ENCODE results near the gene VTN. TPM values are rescaled to one million over a fixed set of nuclear protein-coding genes. Genes with fewer than 3 reads are reported as not detected.

The VTN gene
- total RNA-seq, 3 donors from 2014 or later: 0.32 to 12.1 (median 0.98) TPM

DNA sequence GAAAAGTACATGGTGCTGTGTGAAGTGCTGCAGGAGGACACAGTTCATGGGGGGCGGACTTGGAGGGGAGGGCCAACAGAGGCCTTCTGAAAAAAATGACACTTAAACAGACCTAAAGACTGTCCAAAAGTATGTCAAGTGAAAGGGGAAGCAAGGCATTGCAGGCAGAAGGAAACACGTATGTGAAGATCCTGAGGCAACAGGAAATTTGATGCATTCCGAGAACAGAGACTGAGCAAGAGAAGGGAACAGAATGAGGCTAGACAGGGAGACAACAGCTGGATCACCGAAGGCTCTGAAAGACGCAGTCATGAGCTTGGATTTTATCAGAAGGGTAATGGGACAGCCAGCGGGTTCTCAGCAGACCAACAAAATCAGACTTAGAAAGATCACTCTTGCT, 35.9 kb downstream of the VTN start:
- H3K4me1 ChIP-seq: peaks cover 3 to 17% of the 10 kb centered on the region in 2 donors
- intact Hi-C loops (cut with DNase I; ENCODE audit: low total_unique reads): no loop called here
- no peaks in the 10 kb centered on the region for H3K9me3 ChIP-seq
- no peak for TF ChIP-seq POLR2A (IDR thresholded peaks at IDR 0.05)
- no peak for TF ChIP-seq POLR2AphosphoS5 (IDR thresholded peaks at IDR 0.05)
- TF ChIP-seq, protein P1, sequence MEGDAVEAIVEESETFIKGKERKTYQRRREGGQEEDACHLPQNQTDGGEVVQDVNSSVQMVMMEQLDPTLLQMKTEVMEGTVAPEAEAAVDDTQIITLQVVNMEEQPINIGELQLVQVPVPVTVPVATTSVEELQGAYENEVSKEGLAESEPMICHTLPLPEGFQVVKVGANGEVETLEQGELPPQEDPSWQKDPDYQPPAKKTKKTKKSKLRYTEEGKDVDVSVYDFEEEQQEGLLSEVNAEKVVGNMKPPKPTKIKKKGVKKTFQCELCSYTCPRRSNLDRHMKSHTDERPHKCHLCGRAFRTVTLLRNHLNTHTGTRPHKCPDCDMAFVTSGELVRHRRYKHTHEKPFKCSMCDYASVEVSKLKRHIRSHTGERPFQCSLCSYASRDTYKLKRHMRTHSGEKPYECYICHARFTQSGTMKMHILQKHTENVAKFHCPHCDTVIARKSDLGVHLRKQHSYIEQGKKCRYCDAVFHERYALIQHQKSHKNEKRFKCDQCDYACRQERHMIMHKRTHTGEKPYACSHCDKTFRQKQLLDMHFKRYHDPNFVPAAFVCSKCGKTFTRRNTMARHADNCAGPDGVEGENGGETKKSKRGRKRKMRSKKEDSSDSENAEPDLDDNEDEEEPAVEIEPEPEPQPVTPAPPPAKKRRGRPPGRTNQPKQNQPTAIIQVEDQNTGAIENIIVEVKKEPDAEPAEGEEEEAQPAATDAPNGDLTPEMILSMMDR (IDR thresholded peaks at IDR 0.05): no peak
- DNase-seq (ENCODE audit: low spot score in 2 of 2): no peak
- H3K27me3 ChIP-seq: no peaks in the 10 kb centered on the region
- H3K27ac ChIP-seq: peak overlapping the region in 1 of 2 donors; percentile 99
- peaks cover 4% of the 10 kb centered on the region for H3K36me3 ChIP-seq
- H3K4me3 ChIP-seq: peak overlapping the region in 2 of 3 donors; percentile 84 to 93

DNA sequence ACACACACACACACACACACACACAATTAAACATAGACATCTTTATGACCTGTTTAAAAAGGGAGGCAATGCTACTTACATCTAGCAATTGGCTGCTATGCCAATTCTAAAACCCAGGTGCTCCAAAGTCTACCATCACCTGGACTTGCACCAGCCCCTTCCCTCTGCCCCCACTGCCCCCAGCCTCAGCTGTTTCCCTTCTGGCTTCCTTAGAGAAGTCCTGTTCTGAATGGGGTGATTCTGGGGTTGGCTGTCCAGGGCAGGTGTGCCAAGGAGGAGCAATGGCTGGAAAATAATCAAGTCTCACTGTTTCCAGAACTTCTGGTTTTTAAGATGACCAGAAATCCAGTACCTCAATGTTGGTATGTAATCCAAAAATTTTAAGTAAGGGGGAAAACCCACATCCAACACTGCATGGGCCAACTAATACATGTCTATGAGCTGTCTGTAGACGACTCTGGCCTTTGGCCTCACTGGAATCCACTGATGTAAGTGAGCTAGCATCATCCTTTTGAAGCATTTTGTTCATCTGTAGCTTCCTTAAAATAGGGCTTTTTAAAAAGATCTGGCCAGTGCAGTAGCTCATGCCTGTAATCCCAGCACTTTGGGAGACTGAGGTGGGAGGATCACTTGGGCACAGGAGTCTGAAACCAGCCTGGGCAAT, 36.9 kb downstream of the VTN start:
- intact Hi-C loops (cut with DNase I; ENCODE audit: low total_unique reads): no loop called here
- DNase-seq (ENCODE audit: low spot score in 2 of 2): no peak
- H3K4me1 ChIP-seq: peaks cover 3 to 16% of the 10 kb centered on the region in 2 donors
- no peaks in the 10 kb centered on the region for H3K27me3 ChIP-seq
- H3K36me3 ChIP-seq: peaks cover 5% of the 10 kb centered on the region
- no peaks in the 10 kb centered on the region for H3K9me3 ChIP-seq
- no peak overlapping the region for H3K4me3 ChIP-seq
- TF ChIP-seq, protein P1 (IDR thresholded peaks at IDR 0.05): no peak
- TF ChIP-seq POLR2A (IDR thresholded peaks at IDR 0.05) (no peak), POLR2AphosphoS5 (IDR thresholded peaks at IDR 0.05) (no peak)
- no peak overlapping the region for H3K27ac ChIP-seq

DNA sequence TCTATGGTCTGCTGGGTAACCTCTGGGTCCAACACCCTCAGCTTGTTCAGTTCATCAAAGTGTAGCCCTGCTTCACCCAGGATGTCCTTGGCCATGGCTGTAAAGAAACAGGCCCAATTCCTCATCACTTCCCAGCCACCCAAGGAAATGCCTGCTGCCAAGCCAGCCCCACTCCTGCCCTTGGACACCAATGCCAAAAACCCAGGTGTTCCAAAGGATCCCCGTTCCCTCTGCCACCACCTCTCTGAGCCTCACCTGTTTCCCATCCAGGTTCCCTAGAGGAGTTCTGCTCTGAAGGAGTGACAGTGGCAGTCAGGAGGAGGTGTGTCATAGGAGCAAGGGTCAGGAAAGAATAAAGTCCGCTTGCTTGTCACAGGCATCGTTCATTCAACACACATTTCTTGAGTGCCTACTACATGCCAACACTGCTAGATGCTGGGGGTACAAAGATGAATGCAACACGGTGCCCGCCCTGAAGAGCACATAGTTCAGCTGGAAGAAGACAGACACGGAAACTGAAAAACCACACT, 38.2 kb downstream of the VTN start:
- H3K4me3 ChIP-seq: no peak overlapping the region
- no peak overlapping the region for H3K27ac ChIP-seq
- intact Hi-C loops (cut with DNase I; ENCODE audit: low total_unique reads): no loop called here
- no peaks in the 10 kb centered on the region for H3K27me3 ChIP-seq
- H3K9me3 ChIP-seq: no peaks in the 10 kb centered on the region
- TF ChIP-seq, protein P1 (IDR thresholded peaks at IDR 0.05): no peak
- no peak for TF ChIP-seq POLR2A (IDR thresholded peaks at IDR 0.05)
- TF ChIP-seq POLR2AphosphoS5 (IDR thresholded peaks at IDR 0.05): no peak
- peaks cover 5% of the 10 kb centered on the region for H3K36me3 ChIP-seq
- peaks cover 3 to 11% of the 10 kb centered on the region in 2 donors for H3K4me1 ChIP-seq
- no peak for DNase-seq (ENCODE audit: low spot score in 2 of 2)

DNA sequence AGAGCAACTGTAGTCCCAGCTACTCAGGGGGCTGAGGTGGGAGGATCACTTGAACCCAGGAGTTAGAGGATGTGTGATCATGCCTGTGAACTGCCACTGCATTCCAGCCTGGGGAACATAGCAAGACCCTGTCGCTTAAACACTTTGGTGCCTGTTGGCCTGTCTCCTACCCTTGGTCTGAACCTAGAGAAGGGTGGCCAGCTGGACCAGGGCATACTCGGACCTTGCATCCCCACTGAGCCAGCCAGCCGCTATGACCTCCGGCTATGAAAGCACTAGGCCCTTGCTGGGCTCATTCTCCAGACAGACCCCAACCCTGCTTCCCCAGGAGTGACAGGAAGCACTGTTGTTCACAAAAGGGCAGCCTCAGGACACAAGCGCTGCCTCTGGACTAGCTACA, 39.4 kb downstream of the VTN start:
- Histone ChIP-seq H3K9me3 (no peaks in the 10 kb centered on the region), H3K36me3 (peaks cover 5% of the 10 kb centered on the region), H3K27ac (no peak overlapping the region), H3K27me3 (no peaks in the 10 kb centered on the region), H3K4me3 (no peak overlapping the region), H3K4me1 (peaks cover 3 to 11% of the 10 kb centered on the region in 2 donors)
- TF ChIP-seq POLR2A (IDR thresholded peaks at IDR 0.05): no peak
- no peak for TF ChIP-seq POLR2AphosphoS5 (IDR thresholded peaks at IDR 0.05)
- TF ChIP-seq, protein P1 (IDR thresholded peaks at IDR 0.05): no peak
- no peak for DNase-seq (ENCODE audit: low spot score in 2 of 2)
- intact Hi-C loops (cut with DNase I; ENCODE audit: low total_unique reads): no loop called here

DNA sequence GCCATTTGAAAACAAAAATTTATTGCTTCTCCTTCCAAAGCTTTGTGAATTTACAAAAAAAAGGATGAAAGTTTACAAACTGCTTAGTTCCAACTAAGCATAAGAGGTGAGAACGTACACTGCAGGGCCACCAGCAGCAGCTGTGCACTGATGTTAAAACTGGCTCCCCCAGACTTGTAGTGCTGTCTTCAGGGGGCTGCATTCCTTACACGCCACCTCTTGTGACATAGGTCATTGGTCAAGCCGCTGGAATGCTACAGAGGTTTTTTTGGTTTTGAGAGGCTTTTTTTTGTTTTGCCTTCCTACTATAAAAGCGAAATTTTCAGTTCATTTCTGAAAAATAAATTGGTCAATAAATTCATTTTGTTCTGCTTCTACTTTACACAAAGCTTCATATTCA, 41.8 kb downstream of the VTN start:
- Histone ChIP-seq H3K27ac (no peak overlapping the region), H3K4me1 (no peaks in the 10 kb centered on the region), H3K27me3 (no peaks in the 10 kb centered on the region), H3K36me3 (peaks cover 5% of the 10 kb centered on the region), H3K4me3 (no peak overlapping the region), H3K9me3 (no peaks in the 10 kb centered on the region)
- intact Hi-C loops (cut with DNase I; ENCODE audit: low total_unique reads): no loop called here
- DNase-seq (ENCODE audit: low spot score in 2 of 2): no peak
- TF ChIP-seq POLR2AphosphoS5 (IDR thresholded peaks at IDR 0.05) (no peak), POLR2A (IDR thresholded peaks at IDR 0.05) (no peak)
- TF ChIP-seq, protein P1 (IDR thresholded peaks at IDR 0.05): no peak

All from breast epithelium (tissue), 4 donors.